ENCODE data around the gene HOXC11. TPM values are rescaled to one million over a fixed set of nuclear protein-coding genes. Genes with fewer than 3 reads are reported as not detected.

HOXC11 gene
- total RNA-seq, 2 donors from 2014 or later, result not detected

- no peak overlapping the region for H3K4me3 ChIP-seq
- intact Hi-C loops (cut with DNase I), result no loop called here
- H3K9ac ChIP-seq (ENCODE audit: low read depth in 2 of 2, low read length in 2 of 2), result no peak overlapping the region
- no peak overlapping the region for H3K27ac ChIP-seq
- H3K36me3 ChIP-seq, result no peaks in the 10 kb centered on the region
- TF ChIP-seq CTCF (IDR thresholded peaks at IDR 0.05), result no peak
- peaks cover 88% of the 10 kb centered on the region for H3K27me3 ChIP-seq
- no peak for DNase-seq
- H3K9me3 ChIP-seq, result no peaks in the 10 kb centered on the region
- H3K4me1 ChIP-seq, result no peaks in the 10 kb centered on the region
These were observed 35.8 kb upstream of the HOXC11 start for GRCh38 chr12:53937099-53937498.

- no peaks in the 10 kb centered on the region for H3K9me3 ChIP-seq
- intact Hi-C loops (cut with DNase I), result no loop called here
- DNase-seq, result no peak
- peaks cover 87% of the 10 kb centered on the region for H3K27me3 ChIP-seq
- H3K27ac ChIP-seq, result no peak overlapping the region
- H3K36me3 ChIP-seq, result no peaks in the 10 kb centered on the region
- H3K4me1 ChIP-seq, result no peaks in the 10 kb centered on the region
- no peak for TF ChIP-seq CTCF (IDR thresholded peaks at IDR 0.05)
- H3K4me3 ChIP-seq, result no peak overlapping the region
- H3K9ac ChIP-seq (ENCODE audit: low read depth in 2 of 2, low read length in 2 of 2), result no peak overlapping the region
These were observed 35.2 kb upstream of the HOXC11 start for GRCh38 chr12:53937596-53938325.

- Histone ChIP-seq H3K4me3 (no peak within 1 kb of the TSS), H3K4me1 (no peaks in the 10 kb centered on the region), H3K36me3 (no peaks in the 10 kb centered on the region), H3K27me3 (peaks cover 87% of the 10 kb centered on the region), H3K9ac (ENCODE audit: low read depth in 2 of 2, low read length in 2 of 2) (no peak within 1 kb of the TSS), H3K9me3 (no peaks in the 10 kb centered on the region), H3K27ac (no peak within 1 kb of the TSS)
- peak; percentile 38 for DNase-seq
- intact Hi-C loops (cut with DNase I), result no loop called here
- TF ChIP-seq CTCF (IDR thresholded peaks at IDR 0.05), result no peak
These were observed 34.4 kb upstream of the HOXC11 start, which contains the start of gene HOXC13 for GRCh38 chr12:53938326-53939140. Gene HOXC13 (plus strand): TSS chr12:53938831. CDS start chr12:53938907, 76 bp downstream.

- intact Hi-C loops (cut with DNase I), result no loop called here
- no peaks in the 10 kb centered on the region for H3K9me3 ChIP-seq
- no peak overlapping the region for H3K4me3 ChIP-seq
- no peak overlapping the region for H3K27ac ChIP-seq
- TF ChIP-seq CTCF (IDR thresholded peaks at IDR 0.05), result no peak
- no peak for DNase-seq
- H3K4me1 ChIP-seq, result no peaks in the 10 kb centered on the region
- H3K9ac ChIP-seq (ENCODE audit: low read depth in 2 of 2, low read length in 2 of 2), result no peak overlapping the region
- no peaks in the 10 kb centered on the region for H3K36me3 ChIP-seq
- peaks cover 87% of the 10 kb centered on the region for H3K27me3 ChIP-seq
These were observed 33.5 kb upstream of the HOXC11 start for GRCh38 chr12:53939141-53940108.

GRCh38 chr12:53940443-53941014 is 32.4 kb upstream of the HOXC11 start:
- intact Hi-C loops (cut with DNase I), result no loop called here
- Histone ChIP-seq H3K4me3 (no peak overlapping the region), H3K4me1 (no peaks in the 10 kb centered on the region), H3K36me3 (no peaks in the 10 kb centered on the region), H3K27me3 (peaks cover 87% of the 10 kb centered on the region), H3K9me3 (no peaks in the 10 kb centered on the region), H3K9ac (ENCODE audit: low read depth in 2 of 2, low read length in 2 of 2) (no peak overlapping the region), H3K27ac (no peak overlapping the region)
- no peak for DNase-seq
- TF ChIP-seq CTCF (IDR thresholded peaks at IDR 0.05), result no peak
